HG02840 (cell line): ENCODE measurements around the gene PPP2R5E.
"Not testable (repeated sequence)": the region's sequence is repeated elsewhere in the genome, so short reads cannot be mapped to it uniquely, and the experiment has no call there.

Experiments
- ATAC-seq: cut with Tn5 transposase; IDR thresholded peaks from one replicate; pipeline ENCODE4 v1.9.1; 2021; ENCODE audit warnings: mild to moderate bottlenecking, moderate library complexity, moderate number of reproducible peaks; ENCODE audit not compliant: unreplicated experiment, low FRiP score

The PPP2R5E gene

DNA sequence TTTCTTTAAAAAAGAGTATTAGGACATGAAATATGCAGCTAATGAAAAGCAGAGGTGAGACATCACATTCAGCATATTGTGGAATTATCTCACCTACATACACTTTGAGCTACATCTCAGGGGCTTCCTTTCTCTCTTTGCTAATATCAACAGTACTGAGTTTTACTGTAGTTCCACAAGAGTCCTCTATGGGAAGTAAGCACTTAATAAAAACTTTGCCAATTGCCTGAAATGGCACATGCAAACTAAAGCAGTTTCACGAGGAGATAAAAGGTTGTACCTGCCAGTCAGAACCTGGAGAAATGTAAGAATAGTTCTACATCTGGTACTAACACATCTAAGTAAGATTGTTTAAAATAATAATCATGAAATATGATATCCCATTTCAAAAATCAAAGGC lies 150.9 kb downstream of the PPP2R5E start:
- no peak for ATAC-seq

DNA sequence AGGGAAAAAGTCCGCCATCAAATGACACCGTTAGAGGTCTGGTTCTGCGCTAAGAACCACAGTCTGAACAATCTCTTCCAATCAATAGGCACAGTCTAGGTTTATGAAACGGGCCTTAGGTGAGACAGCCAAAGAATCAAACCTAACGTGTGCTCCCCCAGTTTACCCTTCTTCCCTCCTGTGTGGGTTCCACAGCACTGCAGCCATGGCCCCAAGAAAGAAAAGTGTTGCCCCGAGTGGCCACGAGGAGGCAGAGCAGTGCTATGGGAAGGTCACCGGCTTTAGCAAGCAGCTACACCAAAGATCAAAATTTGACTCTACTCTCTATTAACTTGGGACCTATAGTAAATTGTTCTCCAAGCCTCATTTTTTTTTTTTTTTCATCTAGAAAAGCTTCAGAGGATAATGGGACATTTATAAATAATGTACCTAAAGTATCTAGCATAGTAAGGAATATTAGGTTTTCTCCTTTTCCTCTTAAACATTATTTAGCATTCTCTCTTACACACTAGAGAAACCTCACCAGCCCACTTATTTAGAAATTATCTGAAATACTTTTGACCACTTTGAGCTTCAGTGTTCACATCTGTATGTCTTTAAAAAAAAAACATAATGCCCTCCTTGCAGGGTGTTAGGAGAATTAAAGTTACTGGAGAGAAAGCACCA lies 154.3 kb downstream of the PPP2R5E start:
- peak; percentile 63 for ATAC-seq

DNA sequence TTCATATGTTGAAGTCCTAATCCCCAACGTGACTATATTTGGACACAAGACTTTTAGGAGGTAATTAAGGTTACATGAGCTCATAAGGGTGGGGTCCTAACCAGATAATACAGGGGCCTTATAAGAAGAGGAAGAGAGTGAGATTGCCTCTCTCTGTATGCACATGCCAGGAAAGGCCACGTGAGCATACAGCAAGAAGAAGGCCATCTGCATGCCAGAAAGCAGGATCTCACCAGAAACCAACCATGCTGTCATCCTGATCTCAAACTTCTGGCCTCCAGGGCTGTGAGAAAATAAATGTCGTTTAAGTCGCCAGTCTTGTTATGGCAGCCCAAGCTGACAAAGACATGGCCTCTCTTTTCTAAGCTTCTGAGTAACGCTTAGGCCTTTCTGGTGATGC lies 155.5 kb downstream of the PPP2R5E start:
- no peak for ATAC-seq

DNA sequence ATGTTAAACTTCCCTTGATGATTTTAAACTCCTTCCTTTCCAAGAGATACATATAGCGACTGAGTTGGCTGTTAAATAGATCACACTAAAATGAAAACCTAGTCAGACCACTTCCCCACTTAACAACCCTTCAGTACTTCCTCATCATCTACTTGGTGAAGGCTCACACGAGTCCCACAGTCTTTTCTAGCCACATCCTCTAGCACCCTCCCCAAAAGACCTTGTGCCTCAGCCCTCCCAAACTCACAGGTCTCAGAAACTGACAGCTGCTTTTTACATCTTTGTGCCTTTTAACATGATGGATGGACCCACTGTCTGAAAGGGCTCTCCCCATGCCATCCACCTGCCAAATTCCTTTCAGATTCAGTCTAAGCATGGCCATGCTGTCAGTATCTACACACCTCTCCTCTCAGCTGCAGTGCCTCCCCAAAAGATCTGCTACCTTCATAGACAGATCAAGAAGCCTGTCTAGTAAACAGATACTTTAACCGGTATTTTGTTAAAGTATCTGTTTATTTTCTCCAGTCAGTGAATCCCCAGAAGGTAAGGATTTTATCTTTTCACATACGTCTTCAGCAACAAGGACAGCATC lies 159.3 kb downstream of the PPP2R5E start:
- peak; percentile 90 for ATAC-seq

DNA sequence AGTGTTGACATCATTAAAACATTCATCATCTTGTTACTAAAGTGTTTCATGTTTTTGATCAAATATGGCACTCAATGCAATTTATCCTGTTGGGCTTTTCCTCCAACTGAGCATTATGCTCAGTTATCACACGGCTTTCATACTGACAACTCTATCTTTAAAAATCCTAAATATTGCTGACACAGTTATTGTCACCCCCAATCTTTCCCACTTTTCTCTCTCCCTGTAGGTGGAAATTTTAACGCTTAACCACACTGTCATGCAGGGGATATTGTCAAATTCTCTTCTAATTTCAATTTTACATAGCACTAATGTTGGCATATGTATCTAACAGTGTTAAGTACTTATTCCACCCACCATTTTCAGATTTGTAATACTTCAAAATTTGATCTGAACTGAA lies 164.7 kb downstream of the PPP2R5E start:
- ATAC-seq = no peak

DNA sequence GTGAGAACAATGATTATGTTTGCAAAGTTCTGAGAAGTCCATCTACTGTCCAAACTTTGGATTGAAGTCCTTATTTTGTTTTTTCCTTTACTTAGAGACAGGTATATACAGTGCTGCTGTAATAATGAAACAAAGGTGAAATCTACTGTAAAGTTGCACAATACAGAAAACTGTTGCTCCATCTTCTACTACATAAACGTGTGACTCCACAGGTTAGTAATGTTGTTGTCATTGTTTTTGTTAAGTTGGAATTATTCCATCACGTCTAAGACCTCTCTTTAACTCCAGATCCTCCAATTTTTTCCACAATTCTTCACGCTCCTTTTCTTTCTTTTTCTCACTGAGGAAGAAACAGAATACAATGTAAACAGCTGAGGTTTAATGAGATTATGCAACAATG lies 167.4 kb downstream of the PPP2R5E start:
- ATAC-seq = no peak

DNA sequence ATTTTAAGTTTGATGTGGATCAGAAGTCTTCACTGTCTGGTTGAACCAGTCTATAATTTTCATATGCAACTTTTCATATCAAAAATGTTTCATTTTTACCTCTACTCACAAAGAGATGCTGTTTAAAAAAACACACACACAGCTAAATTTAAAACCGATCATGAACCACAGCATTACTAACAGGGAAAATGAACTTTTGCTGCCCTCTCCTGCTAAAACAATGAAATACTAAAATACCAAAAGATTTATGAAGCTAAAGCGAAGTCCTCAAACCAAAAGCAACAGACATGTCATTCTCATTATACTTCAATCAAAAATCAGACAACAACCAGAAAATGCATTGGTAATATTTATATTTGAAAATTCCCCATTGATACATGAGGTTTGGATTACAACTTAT lies 171.6 kb downstream of the PPP2R5E start:
- not testable (repeated sequence) for ATAC-seq

DNA sequence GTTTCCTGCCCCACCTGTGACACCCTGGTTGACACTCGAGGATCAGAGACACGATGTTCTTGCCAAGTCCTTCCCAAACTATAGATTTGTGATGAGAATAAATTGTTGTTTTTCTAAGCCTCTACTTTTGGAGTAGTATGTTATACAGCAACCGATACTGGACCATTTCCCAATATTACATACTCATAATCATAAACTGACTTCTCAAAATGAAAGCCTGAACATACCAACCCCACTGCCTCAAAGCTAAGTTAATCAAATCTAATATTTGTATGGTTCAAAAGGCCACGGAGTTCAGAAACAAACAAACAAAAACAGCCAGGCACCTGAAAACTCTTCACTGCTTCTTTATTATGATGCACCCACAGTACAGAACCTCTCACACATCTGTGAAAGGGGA lies 172.1 kb downstream of the PPP2R5E start:
- no peak for ATAC-seq

DNA sequence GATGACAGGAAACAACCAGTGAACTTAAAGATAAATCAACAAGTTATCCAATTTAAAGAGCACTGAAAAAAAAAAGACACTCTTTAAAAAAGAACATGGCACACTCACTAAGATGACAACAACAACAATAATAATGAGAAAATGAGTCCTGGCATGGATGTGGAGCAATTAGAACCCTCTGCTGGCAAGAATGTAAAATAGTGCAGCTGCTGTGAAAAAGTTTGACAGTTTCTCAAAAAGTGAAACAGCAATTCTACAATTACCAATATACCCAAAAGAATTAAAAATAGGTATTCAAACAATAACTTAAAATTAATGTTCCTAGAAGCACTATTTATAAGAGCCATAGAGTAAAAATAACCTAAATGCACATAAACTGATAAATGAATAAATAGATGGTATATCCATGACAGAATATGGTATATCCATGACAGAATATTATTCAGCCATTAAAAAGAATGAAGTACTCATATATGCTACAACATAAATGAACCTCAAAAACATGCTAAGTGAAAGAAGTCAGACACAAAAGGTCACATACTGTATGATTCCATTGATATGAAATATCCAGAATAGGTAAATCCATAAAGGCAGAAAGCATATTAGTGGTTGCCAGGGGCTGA lies 175.3 kb downstream of the PPP2R5E start:
- no peak for ATAC-seq

DNA sequence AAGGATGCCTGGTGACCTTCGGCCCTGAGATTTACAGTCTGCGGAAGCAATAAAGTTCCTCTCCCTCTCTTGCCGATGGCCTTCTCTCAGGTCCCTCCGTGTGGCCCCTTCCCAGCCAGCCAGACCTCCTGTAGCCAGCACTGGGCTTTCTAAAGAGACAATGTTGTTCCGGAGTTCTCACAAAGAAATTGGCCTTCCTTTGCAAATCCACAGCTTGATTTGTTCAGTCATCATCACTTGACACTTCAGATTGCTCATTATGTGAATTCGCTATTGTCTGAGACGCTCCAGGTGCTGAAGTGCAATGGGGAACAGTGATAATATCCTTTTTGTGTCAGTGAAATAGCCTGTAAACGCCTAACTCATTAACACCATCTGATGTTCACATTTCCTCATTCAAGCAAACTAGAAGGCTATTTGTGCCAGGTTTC lies 180.8 kb downstream of the PPP2R5E start:
- ATAC-seq = no peak

DNA sequence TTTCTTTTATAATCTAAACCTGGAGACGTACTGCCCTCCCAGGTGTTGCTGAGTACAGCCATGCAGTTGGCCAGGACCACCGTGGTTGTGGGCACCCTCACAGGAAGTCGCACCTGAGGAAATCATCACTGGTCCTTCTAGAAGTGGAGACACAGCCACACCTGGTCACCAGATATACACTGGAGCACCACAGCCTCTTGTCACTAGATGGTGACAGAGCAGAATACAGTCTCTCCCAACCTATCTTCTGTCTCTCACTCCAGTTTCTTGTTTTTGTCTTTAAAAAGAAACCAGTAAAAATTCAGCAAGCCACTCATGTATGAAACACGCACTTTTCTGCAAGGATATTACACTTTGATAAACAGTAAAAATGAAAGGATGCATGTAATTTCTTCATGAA lies 181.4 kb downstream of the PPP2R5E start:
- ATAC-seq = no peak

DNA sequence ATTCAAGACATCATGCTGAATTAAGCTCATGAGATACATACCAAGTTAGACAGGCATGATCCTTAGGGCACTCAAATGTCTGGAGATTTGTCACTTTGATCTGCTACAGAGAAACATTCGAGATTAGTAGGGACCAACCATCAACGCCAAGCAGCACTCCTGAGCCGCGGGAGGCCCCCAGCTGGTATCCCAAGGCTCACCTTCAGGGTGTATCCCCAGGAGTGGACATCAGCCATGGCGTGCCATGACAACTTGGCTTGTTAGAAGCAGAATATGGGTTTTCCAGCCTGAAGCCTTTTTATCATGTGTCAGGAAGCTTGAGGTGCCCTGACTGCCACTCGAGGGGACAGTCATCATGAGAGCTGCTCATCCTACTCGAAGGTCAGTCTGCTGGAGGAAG lies 185.3 kb downstream of the PPP2R5E start:
- ATAC-seq = no peak

DNA sequence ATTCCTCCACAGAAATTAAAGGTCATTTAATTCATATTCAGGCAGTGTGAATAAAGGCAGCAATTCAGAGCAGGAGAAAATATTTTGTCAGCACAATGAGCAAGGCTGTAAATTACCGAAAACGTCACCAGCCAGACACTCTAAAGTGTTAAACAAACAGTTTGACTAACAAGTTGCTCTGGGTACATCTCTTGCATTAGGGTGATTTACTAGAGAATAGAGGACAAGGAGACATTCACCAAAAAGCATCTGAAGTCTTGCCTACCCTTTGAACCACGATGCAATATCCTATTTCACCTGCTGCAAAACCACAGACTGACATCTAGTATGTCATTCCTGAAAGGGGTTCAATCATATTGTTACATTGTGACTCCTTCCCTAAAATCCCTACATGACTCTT lies 197.4 kb downstream of the PPP2R5E start:
- ATAC-seq = no peak

DNA sequence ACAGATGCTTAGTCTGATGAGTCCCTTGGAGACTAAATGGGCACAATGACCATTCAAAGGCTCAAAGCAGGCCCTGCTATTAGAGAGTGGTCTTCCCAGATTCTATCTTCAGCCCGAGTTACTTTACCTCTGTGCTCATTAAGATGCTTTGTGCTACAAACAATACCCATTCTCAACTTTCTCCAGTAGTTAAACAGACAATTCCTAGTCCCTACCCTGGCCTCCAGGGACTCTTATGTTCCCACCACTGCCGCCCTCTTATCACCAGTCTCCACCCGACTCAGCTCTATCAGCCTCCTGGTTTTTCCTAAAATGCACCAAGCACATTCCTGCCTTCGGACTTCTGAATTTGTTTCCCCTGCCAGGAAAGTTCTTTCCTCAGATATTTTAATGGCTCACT lies 198.8 kb downstream of the PPP2R5E start:
- ATAC-seq = no peak

DNA sequence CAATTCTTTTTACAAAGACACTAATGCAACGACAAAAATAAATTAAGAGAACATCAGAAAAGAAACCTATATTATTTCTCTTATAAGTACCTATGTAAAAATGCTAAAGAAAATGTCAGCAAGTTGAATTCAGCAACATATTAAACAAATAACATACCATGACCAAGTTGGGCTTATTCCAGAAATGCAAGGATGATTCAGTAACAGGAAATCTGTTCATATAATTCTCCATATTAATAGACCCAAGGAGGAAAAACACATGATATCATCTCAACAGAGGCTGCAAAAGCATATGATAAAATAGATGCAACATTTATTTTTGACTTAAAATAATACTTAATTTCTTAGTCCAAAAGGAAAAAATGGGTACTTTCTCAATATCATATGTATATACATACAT lies 199.3 kb downstream of the PPP2R5E start:
- no peak for ATAC-seq

DNA sequence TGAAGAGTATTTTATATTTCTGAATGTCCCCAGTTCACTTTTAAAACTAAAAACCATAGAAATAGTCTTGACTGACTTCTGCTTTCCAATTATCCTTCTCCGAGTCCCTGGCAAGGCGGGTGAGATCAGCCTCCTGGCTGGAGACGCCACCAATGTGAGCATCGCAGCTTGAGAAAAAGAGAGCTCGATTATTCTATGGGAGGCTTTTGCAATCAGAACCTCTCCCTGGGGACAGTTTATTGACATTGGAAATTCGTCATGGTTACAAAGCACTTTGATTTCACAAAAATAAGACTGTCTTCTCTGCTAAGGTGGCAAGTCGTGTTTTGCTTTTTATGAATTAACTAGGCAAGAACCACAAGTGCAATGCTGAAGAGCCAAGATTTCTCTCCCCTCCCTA lies 200.8 kb downstream of the PPP2R5E start:
- no peak for ATAC-seq

DNA sequence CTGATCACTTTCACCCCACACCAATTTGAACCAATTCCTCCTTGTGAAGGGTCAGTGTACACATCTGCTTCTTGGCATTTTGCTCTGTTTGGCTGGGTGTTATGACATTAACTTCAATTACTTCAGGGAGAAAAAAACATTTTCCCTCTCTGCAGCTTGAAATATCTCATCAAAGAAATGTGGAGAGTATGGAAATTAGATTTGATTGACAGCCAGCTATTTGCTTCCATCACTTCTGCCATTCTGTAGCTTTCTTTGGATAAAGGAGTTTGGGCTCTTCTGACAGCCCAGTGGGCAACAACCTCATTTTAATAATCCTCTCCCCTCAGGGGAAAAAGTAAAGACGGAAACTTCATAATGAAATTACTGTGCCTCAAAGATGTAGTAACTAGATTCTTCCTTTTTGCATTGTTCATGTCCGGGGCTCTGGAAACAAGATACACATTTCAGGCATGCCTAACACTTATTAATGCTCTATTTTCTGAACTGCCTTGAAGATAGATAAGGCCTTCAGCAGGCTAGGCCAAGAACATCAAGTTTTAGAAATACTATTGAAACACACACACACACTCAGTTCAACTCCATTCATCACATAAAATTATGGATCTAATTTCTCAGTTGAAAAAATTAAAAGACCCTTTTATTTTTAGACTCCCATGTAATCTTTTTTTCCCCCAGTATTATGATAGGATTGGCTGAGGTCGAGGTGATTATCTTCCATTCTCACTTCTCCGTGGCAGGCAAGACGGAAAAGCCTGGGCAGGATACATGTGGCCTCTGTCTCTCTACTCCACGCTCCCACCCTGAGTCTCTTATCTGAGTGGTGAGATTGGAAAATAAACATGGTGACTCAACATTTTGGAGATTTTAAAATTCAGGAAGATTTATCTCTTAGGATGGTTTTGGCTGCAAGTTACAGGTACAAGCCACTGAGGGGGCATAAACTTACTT lies 214.1 kb downstream of the PPP2R5E start:
- ATAC-seq = no peak

DNA sequence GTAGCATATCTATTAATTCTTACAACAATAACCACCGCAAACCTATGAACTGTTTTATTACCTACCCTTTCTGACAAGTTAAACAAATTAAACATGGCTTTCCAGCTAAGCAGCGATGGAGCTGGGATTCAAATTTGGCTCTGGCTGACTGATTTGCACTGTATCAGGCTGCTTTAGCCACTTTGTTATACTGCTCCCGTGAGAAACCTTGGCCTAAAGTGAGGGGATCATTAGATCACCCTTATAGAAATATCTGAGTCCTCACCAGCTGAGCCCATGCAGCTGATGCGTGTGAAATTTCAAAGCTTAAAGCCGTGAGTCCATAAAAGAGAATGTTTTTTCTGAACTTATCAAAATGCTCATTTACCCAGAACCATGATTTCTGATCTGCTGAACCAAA lies 216.3 kb downstream of the PPP2R5E start:
- no peak for ATAC-seq

DNA sequence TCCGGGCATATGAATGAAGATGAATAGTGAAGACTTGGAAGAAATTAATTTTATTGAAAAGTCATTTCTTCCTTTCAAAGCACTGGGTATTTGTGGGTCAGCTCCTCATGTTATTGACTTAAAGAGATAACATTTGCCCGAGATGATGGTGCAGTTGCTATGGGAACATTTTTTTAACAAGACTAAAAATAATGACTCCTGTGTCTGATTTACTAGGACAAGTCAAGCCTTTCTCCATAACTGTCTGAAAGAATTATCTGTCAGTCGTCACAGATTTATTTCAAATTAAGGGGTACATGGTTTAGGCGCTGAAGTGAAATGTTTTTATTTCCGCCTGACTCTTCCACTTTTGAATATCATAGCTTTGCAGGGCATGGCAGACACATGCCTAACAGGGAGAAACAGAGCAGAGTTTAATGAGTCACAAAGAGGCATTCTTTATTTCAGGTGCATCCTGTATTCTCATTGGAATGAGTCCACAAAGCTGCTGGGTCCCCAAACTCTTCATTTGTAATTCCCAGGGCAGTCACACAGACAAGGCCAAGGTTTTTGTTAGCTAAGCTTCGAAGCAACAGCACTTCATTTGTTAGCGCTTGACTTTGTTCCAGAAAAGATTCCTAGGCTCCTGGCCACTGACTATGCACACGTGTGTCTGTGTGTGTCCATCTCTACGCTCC lies 220.1 kb downstream of the PPP2R5E start:
- ATAC-seq = no peak

DNA sequence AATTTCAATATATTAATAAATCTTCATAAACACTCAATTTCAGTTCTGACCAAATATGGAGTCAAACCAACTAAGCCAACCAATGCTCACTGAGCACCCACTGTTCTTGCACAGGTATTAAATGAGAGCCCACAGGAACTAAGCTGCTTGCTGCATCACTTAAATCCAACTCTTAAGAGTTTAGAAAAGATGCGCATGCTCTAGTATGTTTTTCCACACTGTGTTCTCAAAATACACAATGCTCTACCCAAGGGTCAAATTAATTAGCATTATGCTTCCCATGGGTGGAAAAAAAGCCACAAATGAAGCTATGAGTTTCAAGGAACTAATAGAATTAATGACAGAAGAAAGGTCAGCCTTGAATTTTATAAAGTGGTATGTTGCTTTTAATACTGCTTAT lies 220.7 kb downstream of the PPP2R5E start:
- ATAC-seq = no peak
